Peyer's patch (tissue), 4 donors: Measurements from ENCODE around the gene SLCO3A1. TPM values are rescaled to one million over a fixed set of nuclear protein-coding genes. Genes with fewer than 3 reads are reported as not detected.
"Not testable (repeated sequence)": the region's sequence is repeated elsewhere in the genome, so short reads cannot be mapped to it uniquely, and the experiment has no call there.

Experiments used
- DNase-seq, 3 donors: peaks; one replicate each; pipeline ENCODE4 v3.0.0-alpha.2; 2017 to 2019
- H3K27ac ChIP-seq, 4 donors: fragments of 200-600 bp; sonication (generic); one replicate each; pipeline ENCODE4 v1.5.1; 2016 to 2019
- H3K27me3 ChIP-seq, 2 donors: fragments of 200-600 bp; sonication (generic); one replicate each; pipeline ENCODE4 v1.5.1; 2019
- H3K36me3 ChIP-seq, 3 donors: fragments of 200-600 bp; sonication (generic); one replicate each; pipeline ENCODE4 v1.5.1; 2016 to 2019
- H3K4me1 ChIP-seq, 4 donors: fragments of 200-600 bp; sonication (generic); one replicate each; pipeline ENCODE4 v1.5.1; 2016 to 2019
- H3K4me3 ChIP-seq, 4 donors: fragments of 200-600 bp; sonication (generic); 1 replicate in 3 of 4; 2 replicates in 1 of 4; pipeline ENCODE4 v1.5.1; 2016 to 2019; ENCODE audit warnings: mild to moderate bottlenecking in 1 of 4
- H3K9me3 ChIP-seq, 4 donors: fragments of 200-600 bp; sonication (generic); one replicate each; pipeline ENCODE4 v1.5.1; 2016 to 2019; ENCODE audit warnings: mild to moderate bottlenecking in 1 of 4
- POLR2A ChIP-seq, 2 donors: fragments of 450-650 bp; IDR thresholded peaks; one replicate each; pipeline ENCODE4 v1.5.1; 2017; ENCODE audit warnings: antibody characterized with exemption in 2 of 2, mild to moderate bottlenecking in 2 of 2, moderate library complexity in 2 of 2
- total RNA-seq, 4 donors: library from RNA; depleted of rRNA; stranded (reverse); fragments of >200 nt; gene quantifications; one replicate each; pipeline ENCODE4 v1.1.0, GENCODE V29; 2016
- TF ChIP-seq, protein P1 (sequence below), 6 experiments: fragments of 450-650 bp in 4 of 6; fragments of 200-600 bp in 2 of 6; sonication (generic) in 1 of 6; IDR thresholded peaks; one replicate each; pipeline ENCODE4 v1.5.1; 2017 to 2019; ENCODE audit warnings: antibody characterized with exemption in 6 of 6, mild to moderate bottlenecking in 3 of 6, moderate library complexity in 1 of 6

The SLCO3A1 gene
- total RNA-seq, 4 donors from 2014 or later, result 2.1 to 8.3 (median 5.0) TPM

DNA sequence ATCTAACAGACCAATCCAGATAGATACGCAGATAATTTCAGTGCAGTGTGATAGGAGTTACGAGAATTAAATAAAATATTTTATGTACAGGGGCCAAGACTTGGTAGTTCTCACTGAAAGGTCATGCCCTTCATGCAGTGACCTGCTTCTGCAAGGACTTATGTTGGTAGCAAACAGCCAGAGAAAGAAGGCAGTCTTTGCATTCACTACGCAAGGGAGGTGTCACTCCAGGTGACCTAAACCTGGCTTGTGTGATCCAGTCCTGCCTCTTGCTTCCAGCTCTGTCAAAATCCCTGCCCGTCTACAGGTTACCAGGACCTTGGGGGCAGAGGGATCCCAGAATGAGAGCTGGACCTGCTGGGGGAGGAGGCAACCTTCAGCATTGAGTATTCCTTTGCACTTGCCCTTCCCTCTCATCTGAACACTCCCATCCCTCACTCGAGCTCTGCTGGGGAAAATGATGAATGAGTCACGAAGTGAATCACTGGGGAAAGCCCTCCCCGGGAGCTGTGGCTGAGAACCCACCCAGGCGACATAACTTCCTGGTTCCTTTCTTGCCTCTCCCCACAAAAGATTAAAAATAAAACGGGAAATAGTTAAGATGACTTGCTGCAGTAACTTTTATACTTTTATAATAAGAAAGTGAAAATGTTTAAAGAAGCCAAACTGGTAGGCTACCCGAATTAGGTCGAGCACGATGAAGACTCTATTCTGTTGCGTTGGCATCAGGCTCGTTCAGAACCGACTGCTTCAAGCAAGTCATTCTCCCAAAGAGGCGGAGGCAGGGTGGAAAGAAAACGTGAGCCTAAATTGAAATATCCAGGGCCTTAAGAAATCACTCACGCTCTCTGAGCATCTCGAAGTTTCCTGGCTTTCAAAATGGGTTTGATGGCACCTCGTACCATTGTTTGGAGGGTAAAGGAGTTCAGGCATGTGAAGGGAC is 216.1 kb downstream of the SLCO3A1 start:
- peaks cover 0 to 17% (median 0%) of the 10 kb centered on the region in 4 donors for H3K4me1 ChIP-seq
- DNase-seq, result peak in 1 of 3 donors; percentile 58
- no peaks in the 10 kb centered on the region for H3K27me3 ChIP-seq
- TF ChIP-seq POLR2A (IDR thresholded peaks at IDR 0.05), result no peak
- TF ChIP-seq, protein P1, sequence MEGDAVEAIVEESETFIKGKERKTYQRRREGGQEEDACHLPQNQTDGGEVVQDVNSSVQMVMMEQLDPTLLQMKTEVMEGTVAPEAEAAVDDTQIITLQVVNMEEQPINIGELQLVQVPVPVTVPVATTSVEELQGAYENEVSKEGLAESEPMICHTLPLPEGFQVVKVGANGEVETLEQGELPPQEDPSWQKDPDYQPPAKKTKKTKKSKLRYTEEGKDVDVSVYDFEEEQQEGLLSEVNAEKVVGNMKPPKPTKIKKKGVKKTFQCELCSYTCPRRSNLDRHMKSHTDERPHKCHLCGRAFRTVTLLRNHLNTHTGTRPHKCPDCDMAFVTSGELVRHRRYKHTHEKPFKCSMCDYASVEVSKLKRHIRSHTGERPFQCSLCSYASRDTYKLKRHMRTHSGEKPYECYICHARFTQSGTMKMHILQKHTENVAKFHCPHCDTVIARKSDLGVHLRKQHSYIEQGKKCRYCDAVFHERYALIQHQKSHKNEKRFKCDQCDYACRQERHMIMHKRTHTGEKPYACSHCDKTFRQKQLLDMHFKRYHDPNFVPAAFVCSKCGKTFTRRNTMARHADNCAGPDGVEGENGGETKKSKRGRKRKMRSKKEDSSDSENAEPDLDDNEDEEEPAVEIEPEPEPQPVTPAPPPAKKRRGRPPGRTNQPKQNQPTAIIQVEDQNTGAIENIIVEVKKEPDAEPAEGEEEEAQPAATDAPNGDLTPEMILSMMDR (IDR thresholded peaks at IDR 0.05), result no peak
- H3K36me3 ChIP-seq, result no peaks in the 10 kb centered on the region
- no peak overlapping the region for H3K27ac ChIP-seq
- H3K9me3 ChIP-seq, result no peaks in the 10 kb centered on the region
- H3K4me3 ChIP-seq, result no peak overlapping the region

DNA sequence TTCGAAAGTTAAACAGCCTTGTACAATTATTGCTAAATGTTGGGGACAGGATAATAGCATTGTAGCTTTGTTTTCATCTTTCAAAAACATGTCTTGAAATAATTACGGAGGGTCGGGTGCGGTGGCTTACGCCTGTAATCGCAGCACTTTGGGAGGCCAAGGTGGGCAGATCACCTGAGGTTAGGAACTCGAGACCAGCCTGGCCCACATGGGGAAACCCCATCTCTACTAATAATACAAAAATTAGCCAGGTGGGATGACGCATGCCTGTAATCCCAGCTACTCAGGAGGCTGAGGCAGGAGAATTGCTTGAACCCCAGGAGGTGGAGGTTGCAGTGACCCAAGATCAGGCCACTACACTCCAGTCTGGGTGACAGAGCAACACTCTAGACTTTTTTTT is 216.7 kb downstream of the SLCO3A1 start:
- H3K9me3 ChIP-seq, H3K4me3 ChIP-seq, H3K36me3 ChIP-seq, H3K27me3 ChIP-seq, H3K27ac ChIP-seq, DNase-seq: not testable (repeated sequence)
- peaks cover 0 to 17% (median 0%) of the 10 kb centered on the region in 4 donors for H3K4me1 ChIP-seq

DNA sequence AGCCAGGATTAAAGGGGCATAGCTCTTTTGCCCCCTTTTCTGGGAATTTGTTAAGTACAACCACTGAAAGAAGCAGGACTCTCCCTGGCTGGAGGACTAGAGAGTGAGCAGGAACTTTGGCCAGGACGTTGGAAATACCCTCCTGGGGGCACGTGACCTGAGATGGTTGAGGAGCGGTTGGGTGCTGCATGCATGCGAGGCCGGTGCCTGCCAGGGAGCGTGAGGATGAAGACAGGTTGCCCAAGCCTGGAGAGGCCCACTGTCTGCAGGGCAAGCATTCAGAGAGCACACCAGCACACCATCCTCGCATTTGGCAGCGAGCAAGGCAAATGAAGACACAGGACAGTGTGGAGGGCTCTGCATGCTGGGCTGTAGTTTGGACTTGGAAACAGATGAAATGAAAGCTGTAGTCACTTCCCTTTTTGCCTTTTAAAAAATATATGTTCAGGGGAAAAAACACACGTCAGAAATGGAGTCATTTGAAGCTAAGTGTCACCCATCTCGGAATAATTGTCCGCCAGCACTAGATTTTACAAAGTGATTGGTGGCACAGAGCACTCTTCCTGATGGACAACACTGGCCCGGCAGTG is 217.6 kb downstream of the SLCO3A1 start:
- Histone ChIP-seq H3K4me1 (peaks cover 0 to 17% (median 0%) of the 10 kb centered on the region in 4 donors), H3K27ac (no peak overlapping the region), H3K36me3 (no peaks in the 10 kb centered on the region), H3K4me3 (no peak overlapping the region), H3K9me3 (no peaks in the 10 kb centered on the region), H3K27me3 (no peaks in the 10 kb centered on the region)
- DNase-seq, result peak in 1 of 3 donors; percentile 45
- TF ChIP-seq, protein P1 (IDR thresholded peaks at IDR 0.05), result no peak
- TF ChIP-seq POLR2A (IDR thresholded peaks at IDR 0.05), result no peak

DNA sequence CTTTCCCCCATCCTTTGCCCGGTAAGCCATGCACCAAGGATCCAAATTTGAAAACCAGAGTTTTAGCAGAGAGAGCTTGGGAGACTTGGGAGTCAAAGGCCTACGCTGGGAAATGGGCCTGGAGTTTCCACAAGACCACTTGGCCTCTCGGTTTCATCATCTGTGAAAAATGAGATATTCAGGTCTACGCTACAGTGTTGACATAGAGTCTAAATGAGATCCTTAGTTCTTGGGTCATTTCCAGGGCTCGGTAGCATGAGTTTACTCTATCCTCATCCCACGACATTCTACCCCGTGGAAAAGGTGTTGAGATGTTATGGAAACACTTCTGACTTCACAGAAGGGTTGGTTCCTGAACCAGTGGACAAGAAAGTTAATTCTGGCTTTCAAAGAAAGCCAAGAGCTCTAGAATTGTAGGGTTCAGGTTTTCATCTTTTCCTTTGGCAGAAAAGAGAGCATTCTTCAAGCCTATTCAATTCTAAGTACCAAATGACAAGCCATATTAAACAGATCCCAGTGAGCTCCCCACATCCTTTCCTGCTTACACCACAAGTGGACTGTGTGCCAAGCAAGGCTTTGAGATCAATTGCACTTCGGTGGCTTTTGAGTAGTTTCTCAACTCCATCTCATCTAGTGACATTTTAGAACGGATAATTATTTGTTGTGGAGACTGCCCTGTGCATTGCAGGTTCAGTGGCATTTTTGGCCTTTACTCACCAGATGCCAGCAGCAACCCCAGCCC is 219.7 kb downstream of the SLCO3A1 start:
- TF ChIP-seq, protein P1 (IDR thresholded peaks at IDR 0.05), result no peak
- no peak for TF ChIP-seq POLR2A (IDR thresholded peaks at IDR 0.05)
- Histone ChIP-seq H3K27ac (no peak overlapping the region), H3K36me3 (no peaks in the 10 kb centered on the region), H3K4me3 (no peak overlapping the region), H3K27me3 (no peaks in the 10 kb centered on the region), H3K9me3 (no peaks in the 10 kb centered on the region), H3K4me1 (peaks cover 0 to 17% (median 0%) of the 10 kb centered on the region in 4 donors)
- DNase-seq, result no peak

DNA sequence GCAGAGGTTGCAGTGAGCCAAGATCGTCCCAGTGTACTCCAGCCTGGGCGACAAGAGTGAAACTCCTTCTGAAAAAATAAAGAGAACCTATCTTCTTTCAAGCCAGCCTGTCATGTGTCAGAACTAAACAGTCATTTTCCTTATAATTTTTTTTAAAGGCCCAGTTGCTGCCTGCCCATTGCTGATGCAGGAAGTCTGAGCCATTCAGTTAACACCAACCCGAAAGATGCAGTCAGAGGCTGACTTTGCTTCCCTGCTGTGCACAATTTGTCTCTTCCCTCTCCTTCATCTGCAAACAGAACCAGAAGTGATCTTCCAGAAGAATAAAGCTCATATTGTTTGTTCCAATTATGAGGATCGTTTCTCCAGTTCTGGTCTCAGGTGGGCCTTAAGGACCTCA is 220.6 kb downstream of the SLCO3A1 start:
- no peak overlapping the region for H3K27ac ChIP-seq
- no peak for TF ChIP-seq POLR2A (IDR thresholded peaks at IDR 0.05)
- TF ChIP-seq, protein P1 (IDR thresholded peaks at IDR 0.05), result no peak
- H3K27me3 ChIP-seq, result no peaks in the 10 kb centered on the region
- H3K36me3 ChIP-seq, result no peaks in the 10 kb centered on the region
- no peak for DNase-seq
- no peak overlapping the region for H3K4me3 ChIP-seq
- peaks cover 0 to 16% (median 0%) of the 10 kb centered on the region in 4 donors for H3K4me1 ChIP-seq
- no peaks in the 10 kb centered on the region for H3K9me3 ChIP-seq
